NCI-H2107 (cell line): Measurements from ENCODE around the gene ZNF407.
A peak's percentile ranks its signal among the peaks of the same experiment; 100 is the strongest.

Source experiments
- DNase-seq: peaks from one replicate; lab custom pipeline; 2025; lab: John Stamatoyannopoulos, UW

The ZNF407 gene

GRCh38 chr18:74722237-74722636 lies 124.6 kb downstream of the ZNF407 start:
- no peak for DNase-seq

GRCh38 chr18:74724186-74724585 lies 126.5 kb downstream of the ZNF407 start:
- DNase-seq = no peak

DNA sequence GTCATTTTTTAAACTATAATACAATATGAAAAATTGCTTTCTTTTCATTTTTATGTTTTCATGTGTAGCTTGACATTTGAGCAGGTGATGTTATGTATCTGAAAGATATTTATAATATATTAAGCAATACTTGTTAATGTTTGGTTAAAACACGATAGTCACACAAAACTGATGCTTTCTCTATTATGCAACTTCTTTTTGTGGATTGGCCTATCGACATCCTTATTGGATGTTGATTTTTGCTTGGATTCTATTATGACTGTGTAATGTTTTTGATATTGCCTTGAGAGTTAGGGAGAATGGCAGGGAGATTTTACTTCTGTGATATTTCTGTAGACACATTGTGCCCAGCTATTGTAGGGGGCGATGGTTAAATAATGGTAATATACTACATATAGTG lies 128.0 kb downstream of the ZNF407 start:
- no peak for DNase-seq

GRCh38 chr18:74728586-74728985 lies 130.9 kb downstream of the ZNF407 start:
- no peak for DNase-seq

DNA sequence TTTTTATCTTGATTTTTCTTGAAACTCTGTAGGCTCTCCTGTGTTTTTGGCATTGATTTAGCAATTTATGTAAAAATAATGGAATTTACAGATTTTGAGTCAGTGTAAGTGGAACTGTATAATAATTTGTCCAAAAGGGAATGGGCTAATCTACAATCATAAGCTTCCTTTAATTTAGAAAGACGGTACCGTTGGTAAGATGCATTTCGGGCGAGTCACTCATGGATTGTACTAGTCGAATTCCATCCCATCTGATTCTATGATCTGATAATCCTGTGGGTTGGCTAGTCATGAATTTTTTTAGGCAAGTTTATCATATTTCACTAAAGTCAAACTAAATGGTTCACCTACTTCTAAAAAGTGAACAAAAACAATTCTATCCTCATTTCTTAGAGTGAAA lies 133.4 kb downstream of the ZNF407 start:
- no peak for DNase-seq

DNA sequence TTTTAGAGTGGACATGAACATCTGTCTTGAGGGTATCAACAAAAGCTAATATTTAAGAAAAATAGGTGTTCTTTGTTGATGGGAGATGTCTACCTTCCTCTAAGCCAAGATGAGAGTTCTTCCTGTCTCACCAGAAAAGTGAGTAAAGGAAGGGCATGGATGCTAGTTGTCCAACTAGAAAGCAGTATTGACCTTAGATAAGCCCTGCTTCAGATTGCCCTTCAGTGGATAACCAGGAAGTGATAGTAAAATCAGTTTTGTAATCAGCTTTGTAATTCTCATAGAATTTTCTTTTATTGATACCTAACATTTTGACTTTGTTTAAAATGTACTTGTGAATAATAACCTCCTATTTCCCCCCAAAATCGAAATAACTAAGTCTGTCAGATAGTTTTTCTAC lies 134.7 kb downstream of the ZNF407 start:
- DNase-seq = no peak

- DNase-seq = no peak
These were observed 135.9 kb downstream of the ZNF407 start for GRCh38 chr18:74733598-74733997.

GRCh38 chr18:74734013-74734444 lies 136.4 kb downstream of the ZNF407 start:
- no peak for DNase-seq

DNA sequence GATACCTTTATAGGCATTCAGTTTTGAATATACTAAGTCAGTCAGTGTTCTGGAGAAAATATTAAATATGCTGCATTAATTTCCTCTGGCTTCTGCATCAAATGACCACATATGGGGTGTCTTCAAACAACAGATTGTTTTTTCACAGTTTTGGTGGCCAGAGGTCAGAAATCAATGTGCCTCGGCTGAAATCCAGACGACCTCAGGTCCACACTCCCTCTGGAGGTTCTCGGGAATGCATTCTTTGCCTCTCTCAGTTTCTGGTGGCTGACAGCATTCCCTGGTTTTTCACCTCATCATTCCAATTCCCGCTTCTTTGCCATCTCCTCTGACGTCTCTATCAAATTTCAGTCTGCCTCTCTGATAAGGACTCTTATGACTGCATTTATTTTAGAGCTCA lies 142.3 kb downstream of the ZNF407 start:
- DNase-seq = no peak

- no peak for DNase-seq
These were observed 145.0 kb downstream of the ZNF407 start for GRCh38 chr18:74742573-74743243.

DNA sequence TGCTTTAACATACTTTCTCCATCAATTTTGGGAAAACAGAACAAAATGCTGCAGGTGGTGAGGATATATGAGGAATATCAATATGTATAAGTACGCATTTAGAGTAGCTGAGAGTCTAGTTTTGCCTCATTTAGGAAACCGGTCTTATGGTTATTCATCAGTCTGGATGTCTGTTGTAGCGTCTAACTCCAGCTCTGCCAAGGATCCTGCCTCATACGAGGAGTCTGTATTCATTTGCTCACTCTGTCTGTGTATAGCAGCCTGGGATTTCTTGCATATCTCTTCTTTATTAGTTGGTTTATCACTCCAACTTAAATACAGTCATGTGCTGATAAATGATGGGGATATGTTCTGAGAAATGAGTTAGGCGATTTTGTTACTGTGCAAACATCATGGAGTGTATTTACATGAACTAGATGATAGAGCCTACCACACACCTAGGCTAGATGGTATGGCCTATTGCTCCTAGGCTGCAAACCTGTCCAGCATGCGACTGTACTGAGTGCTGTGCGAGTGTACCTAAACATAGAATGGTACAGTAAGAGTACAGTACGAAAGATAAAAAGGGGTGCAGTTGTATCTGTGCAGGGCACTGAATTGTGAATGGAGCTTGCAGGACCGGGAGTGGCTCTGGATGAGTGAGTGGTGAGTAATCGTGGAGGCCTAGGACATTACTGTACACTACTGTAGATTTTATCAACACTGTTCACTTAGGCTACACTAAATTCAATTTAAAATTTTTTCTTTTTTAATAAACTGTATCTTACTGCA lies 148.1 kb downstream of the ZNF407 start:
- no peak for DNase-seq

- peak; percentile 33 for DNase-seq
These were observed 151.1 kb downstream of the ZNF407 start for GRCh38 chr18:74748809-74749208.

DNA sequence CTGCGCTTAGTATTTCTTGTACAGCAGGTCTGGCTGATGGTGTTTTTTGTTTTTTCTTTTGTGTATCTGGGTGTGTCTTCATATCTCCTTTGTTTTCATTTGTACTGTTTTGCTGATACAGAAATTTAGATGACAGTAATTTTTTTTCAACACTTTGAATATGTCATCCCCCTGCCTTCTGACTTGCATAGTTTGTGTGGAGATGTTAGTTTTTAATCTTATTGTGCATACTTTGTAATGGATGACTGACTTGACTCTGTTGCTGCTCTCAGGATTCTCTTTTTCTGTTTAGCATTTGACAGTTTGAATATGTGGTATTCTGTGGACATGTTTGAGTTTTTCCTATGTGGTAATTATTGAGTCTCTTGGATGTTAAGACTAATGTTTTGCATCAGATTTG lies 161.3 kb downstream of the ZNF407 start:
- no peak for DNase-seq

GRCh38 chr18:74760026-74760425 lies 162.4 kb downstream of the ZNF407 start:
- DNase-seq = no peak

- no peak for DNase-seq
These were observed 162.8 kb downstream of the ZNF407 start for GRCh38 chr18:74760436-74760835.

DNA sequence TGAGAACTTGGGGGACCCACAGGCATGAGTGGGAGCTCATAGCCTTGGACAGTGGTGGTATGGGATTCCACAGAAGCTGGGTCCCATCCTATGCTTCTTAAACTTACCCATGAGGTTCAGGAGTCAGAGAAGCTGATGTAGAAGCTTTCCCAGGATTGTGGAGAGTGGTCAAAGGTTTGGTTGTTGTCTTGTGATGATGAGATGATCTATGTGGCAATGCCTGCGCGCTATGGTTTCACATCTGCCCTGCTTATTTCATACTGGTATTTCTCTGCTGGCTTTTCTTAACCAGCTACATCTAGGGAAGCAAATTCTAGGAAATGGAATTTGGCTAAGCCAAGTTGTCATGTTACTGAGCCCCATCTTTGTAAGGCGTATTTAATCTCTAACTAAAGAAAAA lies 168.6 kb downstream of the ZNF407 start:
- DNase-seq = no peak

DNA sequence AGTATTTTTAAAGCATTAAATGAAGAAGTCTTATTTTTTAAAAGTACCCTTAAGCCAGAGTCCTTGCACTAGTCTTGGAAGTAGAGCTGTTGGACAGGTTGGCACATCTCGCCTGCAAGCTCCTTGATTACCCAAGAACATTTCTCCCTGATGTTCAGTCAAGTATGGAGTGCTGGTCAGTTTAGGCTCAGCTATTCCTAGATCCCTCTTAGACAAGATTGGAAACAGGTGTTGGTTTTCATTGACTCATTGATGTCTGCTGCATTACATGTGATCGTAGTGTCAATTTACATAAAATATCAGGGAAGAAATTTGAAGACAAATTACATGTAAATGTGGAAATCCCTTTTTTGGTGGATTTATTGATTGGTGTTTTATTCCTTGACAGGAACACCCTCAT lies 170.4 kb downstream of the ZNF407 start:
- DNase-seq = no peak

GRCh38 chr18:74773171-74773624 lies 175.5 kb downstream of the ZNF407 start:
- no peak for DNase-seq

GRCh38 chr18:74774486-74774885 lies 176.8 kb downstream of the ZNF407 start:
- DNase-seq = no peak

- no peak for DNase-seq
These were observed 177.6 kb downstream of the ZNF407 start for GRCh38 chr18:74775239-74775638.

- no peak for DNase-seq
These were observed 180.6 kb downstream of the ZNF407 start for GRCh38 chr18:74778191-74778847.

DNA sequence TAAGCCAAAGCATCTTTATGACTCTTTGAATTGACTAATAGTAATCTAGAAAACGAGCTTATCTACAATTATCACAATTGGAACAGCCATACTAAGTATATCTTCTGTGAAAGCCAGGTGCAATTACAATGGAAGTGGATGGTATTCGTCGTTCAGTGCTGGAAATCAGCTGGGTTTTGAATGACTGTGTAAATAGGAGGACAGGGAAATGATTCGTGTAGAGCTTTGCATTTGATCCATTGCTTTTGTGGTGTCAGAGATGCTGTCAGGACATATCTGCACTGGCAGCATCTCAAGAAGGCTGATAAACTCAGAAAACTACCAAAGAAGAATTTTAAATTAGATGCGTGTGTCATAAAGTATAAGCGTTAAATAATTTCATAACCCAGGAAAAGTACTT lies 187.1 kb downstream of the ZNF407 start:
- DNase-seq = peak; percentile 56

GRCh38 chr18:74785632-74786031 lies 188.0 kb downstream of the ZNF407 start:
- no peak for DNase-seq
